Lower leg skin (tissue), 4 donors: ENCODE results near the gene C7. TPM values are rescaled to one million over a fixed set of nuclear protein-coding genes. Genes with fewer than 3 reads are reported as not detected.

ENCODE experiments used
- DNase-seq, 2 donors: peaks; one replicate each; pipeline ENCODE4 v3.0.0-alpha.2; 2019; ENCODE audit warnings: low spot score in 2 of 2
- H3K4me3 ChIP-seq: fragments of 200-600 bp; sonication (generic); 2 replicates; pipeline ENCODE4 v1.5.1; 2017; ENCODE audit warnings: mild to moderate bottlenecking, low read depth; ENCODE audit not compliant: poor library complexity, severe bottlenecking
- POLR2A ChIP-seq, 2 donors: fragments of 450-650 bp; IDR thresholded peaks; one replicate each; pipeline ENCODE4 v1.6.1; 2016 to 2017; ENCODE audit warnings: antibody characterized with exemption in 2 of 2, mild to moderate bottlenecking in 1 of 2, moderate library complexity in 1 of 2
- WGBS, 2 donors: methylation state at CpG; one replicate each; pipeline ENCODE4 v1.1.5; 2018; 5-methylcytosine and 5-hydroxymethylcytosine counted together
- intact Hi-C: fragments of 100-400 bp; cut with DNase I; formaldehyde crosslinking; loops from one replicate; pipeline ENCODE4 v1.15.0; 2023; ENCODE audit warnings: low total_unique reads
- total RNA-seq, 4 donors: library from RNA; depleted of rRNA; stranded (reverse); fragments of >200 nt; gene quantifications; one replicate each; pipeline ENCODE4 v1.1.0, GENCODE V29; 2016
- TF ChIP-seq, protein P1 (sequence below), 3 donors: fragments of 450-650 bp; IDR thresholded peaks; one replicate each; pipeline ENCODE4 v1.5.1; 2016; ENCODE audit warnings: antibody characterized with exemption in 3 of 3, mild to moderate bottlenecking in 3 of 3, moderate library complexity in 2 of 3

Gene C7
- total RNA-seq, 4 donors from 2014 or later, result 7.8 to 47.7 (median 15.2) TPM

DNA sequence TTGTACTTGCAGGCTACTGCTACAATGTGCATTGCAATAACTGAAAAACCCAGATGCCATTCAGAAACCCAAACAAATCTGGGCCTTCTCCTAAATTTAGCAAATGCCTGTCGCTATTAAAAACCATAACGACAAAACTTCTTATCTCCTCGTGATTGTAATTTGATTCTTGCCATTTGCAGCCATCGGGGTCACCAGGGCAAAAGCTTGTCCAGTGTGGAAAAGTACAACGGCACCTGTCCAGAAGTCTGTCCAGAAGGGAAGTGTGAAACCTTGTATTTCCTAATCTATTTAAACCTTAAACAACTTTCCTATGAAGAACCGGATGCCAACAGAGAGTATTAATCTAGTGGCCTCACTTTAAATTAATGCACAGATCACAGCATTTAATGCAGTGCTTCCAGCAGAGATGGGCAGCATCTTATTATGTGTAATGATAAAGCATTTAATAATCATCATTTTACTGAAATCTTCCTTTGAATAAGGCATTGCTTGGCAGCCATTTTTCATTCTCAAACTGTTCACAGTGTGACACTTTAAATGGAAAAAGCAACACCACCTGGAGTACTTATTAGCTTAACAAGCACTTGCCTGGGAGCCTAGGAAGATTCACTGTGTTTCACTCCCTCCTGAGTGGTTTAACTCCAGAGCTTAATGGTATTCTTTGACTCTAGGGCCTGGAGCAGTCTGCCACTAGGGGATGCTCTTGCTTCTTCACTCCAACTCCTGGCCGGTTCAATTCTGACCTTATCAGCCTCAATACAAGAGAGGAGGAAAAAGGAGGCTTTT is 4.9 kb upstream of the C7 start:
- DNase-seq, result peak in 1 of 2 donors; percentile 43
- intact Hi-C loops, result no loop called here
- TF ChIP-seq, protein P1, sequence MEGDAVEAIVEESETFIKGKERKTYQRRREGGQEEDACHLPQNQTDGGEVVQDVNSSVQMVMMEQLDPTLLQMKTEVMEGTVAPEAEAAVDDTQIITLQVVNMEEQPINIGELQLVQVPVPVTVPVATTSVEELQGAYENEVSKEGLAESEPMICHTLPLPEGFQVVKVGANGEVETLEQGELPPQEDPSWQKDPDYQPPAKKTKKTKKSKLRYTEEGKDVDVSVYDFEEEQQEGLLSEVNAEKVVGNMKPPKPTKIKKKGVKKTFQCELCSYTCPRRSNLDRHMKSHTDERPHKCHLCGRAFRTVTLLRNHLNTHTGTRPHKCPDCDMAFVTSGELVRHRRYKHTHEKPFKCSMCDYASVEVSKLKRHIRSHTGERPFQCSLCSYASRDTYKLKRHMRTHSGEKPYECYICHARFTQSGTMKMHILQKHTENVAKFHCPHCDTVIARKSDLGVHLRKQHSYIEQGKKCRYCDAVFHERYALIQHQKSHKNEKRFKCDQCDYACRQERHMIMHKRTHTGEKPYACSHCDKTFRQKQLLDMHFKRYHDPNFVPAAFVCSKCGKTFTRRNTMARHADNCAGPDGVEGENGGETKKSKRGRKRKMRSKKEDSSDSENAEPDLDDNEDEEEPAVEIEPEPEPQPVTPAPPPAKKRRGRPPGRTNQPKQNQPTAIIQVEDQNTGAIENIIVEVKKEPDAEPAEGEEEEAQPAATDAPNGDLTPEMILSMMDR (IDR thresholded peaks at IDR 0.05), result peak in 1 of 3 donors; percentile 33
- TF ChIP-seq POLR2A (IDR thresholded peaks at IDR 0.05), result no peak
- no peak overlapping the region for H3K4me3 ChIP-seq
- 59 to 69% methylated on average over 7 of the region's 7 CpGs for WGBS, 2 donors

GRCh38 chr5:40904994-40905306 is 4.3 kb upstream of the C7 start:
- no peak for TF ChIP-seq POLR2A (IDR thresholded peaks at IDR 0.05)
- TF ChIP-seq, protein P1 (IDR thresholded peaks at IDR 0.05), result no peak
- WGBS, 2 donors, result 29 to 30% methylated on average over 2 of the region's 2 CpGs
- H3K4me3 ChIP-seq, result no peak overlapping the region
- no peak for DNase-seq
- intact Hi-C loops, result no loop called here

- 61 to 63% methylated on average over 1 of the region's 1 CpG for WGBS, 2 donors
- intact Hi-C loops, result no loop called here
- no peak for DNase-seq
Measured at GRCh38 chr5:40906351-40906751, 2.9 kb upstream of the C7 start.

DNA sequence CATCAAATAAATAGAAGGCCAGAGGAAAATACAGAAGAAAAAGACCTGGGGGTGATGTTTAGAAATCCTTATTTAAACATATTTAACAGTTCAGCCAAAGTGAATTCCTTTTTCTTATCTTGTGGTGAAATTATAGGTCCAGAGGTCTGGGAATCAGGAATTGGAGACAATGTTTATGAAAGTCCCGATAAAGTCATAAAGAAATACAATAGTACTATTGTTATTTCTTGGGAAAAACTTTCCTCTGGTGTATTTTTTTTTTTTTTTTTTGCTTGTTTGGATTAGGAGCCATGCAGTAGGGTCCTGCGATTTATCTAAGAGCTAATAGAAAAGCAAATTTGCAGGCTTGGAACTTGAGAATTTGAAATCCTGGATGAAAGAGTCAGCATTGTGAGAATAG is 426 bp downstream of the C7 start:
- intact Hi-C loops, result no loop called here
- no peak for DNase-seq
- no peak overlapping the region for H3K4me3 ChIP-seq
- 60 to 65% methylated on average over 2 of the region's 2 CpGs for WGBS, 2 donors
- TF ChIP-seq, protein P1 (IDR thresholded peaks at IDR 0.05), result no peak
- no peak for TF ChIP-seq POLR2A (IDR thresholded peaks at IDR 0.05)

More at GRCh38 chr5:40906351-40906751, 2.9 kb upstream of the C7 start:
- TF ChIP-seq POLR2A (IDR thresholded peaks at IDR 0.05), result no peak
- TF ChIP-seq, protein P1 (IDR thresholded peaks at IDR 0.05), result no peak
- H3K4me3 ChIP-seq, result no peak overlapping the region

GRCh38 chr5:40911266-40911665 is 2.0 kb downstream of the C7 start:
- no peak for DNase-seq
- H3K4me3 ChIP-seq, result no peak overlapping the region
- no peak for TF ChIP-seq POLR2A (IDR thresholded peaks at IDR 0.05)
- TF ChIP-seq, protein P1 (IDR thresholded peaks at IDR 0.05), result no peak
- WGBS, 2 donors, result 56 to 71% methylated on average over 4 of the region's 4 CpGs
- intact Hi-C loops, result no loop called here

GRCh38 chr5:40914835-40915234 is 5.5 kb downstream of the C7 start:
- WGBS, 2 donors, result 62 to 63% methylated on average over 7 of the region's 7 CpGs
- intact Hi-C loops, result no loop called here
- H3K4me3 ChIP-seq, result no peak overlapping the region
- no peak for TF ChIP-seq POLR2A (IDR thresholded peaks at IDR 0.05)
- TF ChIP-seq, protein P1 (IDR thresholded peaks at IDR 0.05), result no peak
- DNase-seq, result no peak
